ENCODE data around the gene CTDSPL. TPM values are rescaled to one million over a fixed set of nuclear protein-coding genes. Genes with fewer than 3 reads are reported as not detected.

Gene CTDSPL
- total and polyA plus RNA-seq, 4 donors: 8.4 to 17.2 (median 14.2) TPM

DNA sequence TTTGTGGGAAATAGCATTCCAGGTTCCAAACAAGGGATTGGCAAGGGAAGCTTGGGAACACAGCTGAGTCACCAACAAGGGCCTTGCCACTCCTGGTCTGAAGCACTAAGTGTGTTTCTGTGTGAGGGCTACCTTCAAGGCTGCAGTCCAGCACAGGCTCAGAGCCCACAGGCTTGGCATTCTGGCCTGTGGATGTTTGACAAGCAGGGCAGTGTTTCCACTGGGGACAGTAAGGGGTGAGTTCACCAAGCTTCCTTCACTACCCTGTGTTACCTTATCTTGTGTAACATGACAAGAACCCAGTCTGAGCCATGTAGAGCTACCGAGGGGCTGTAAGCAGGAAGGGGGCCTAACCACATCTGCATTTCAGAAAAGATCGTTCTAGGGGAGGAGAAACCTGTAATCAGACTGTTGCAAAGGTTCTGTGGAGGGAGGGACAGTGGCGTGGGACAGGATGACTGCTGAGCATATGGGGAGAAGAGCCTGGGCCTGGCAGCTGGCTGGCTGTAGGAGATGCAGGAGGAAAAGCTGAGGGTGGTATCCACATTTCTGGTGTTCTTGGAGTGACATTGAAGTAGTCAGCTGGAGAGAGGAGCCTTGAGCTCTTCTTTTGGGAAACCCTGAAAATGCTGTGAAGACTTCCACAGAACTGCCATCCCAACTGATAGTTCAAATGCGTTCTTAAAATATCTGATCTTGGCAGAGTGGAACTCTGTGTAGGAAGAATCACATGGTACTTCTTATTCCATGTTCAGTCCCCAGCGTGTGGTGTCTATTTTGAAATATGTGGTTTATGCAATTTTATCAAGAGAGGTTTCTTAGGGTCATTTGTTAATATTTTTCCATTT is 61.3 kb downstream of the CTDSPL start:
- Histone ChIP-seq H3K36me3 (ENCODE audit: control insufficient read depth in 4 of 4, insufficient read depth in 3 of 4, low read depth in 1 of 4, low read length in 3 of 4) (no peaks in the 10 kb centered on the region), H3K4me3 (ENCODE audit: low read depth in 1 of 3, low read length in 3 of 3) (no peak overlapping the region), H3K9me3 (ENCODE audit: control insufficient read depth in 4 of 4, low read length in 3 of 4) (no peaks in the 10 kb centered on the region), H3K4me1 (ENCODE audit: control insufficient read depth in 4 of 4, insufficient read depth in 4 of 4, low read length in 3 of 4) (peaks cover 4 to 43% (median 35%) of the 10 kb centered on the region in 4 donors), H3K27me3 (ENCODE audit: control insufficient read depth in 4 of 4, insufficient read depth in 4 of 4, low read length in 3 of 4) (no peaks in the 10 kb centered on the region), H3K27ac (ENCODE audit: low read depth in 1 of 2, low read length in 2 of 2) (peak overlapping the region; percentile 1 to 35), H3K9ac (ENCODE audit: low read depth in 1 of 2, low read length in 2 of 2) (no peak overlapping the region)
- WGBS: 43% methylated on average over 5 of the region's 5 CpGs
- no peak for TF ChIP-seq JUND (IDR thresholded peaks at IDR 0.05)
- peak in 1 of 2 donors; percentile 5 for TF ChIP-seq HNF4A (conservative IDR thresholded peaks at IDR 0.05)
- TF ChIP-seq REST (IDR thresholded peaks at IDR 0.05): peak; percentile 47
- no peak for TF ChIP-seq TAF1 (conservative IDR thresholded peaks at IDR 0.05)
- TF ChIP-seq ZBTB33 (IDR thresholded peaks at IDR 0.05): no peak
- no peak for TF ChIP-seq GABPA (IDR thresholded peaks at IDR 0.05 in 1 of 2, conservative IDR thresholded peaks at IDR 0.05 in 1 of 2)
- TF ChIP-seq RAD21 (IDR thresholded peaks at IDR 0.05): peak in 1 of 2 donors; percentile 44
- TF ChIP-seq HNF4G (IDR thresholded peaks at IDR 0.05): no peak
- TF ChIP-seq FOXA2 (IDR thresholded peaks at IDR 0.05): no peak
- no peak for DNase-seq (ENCODE audit: low spot score)

- WGBS: 79% methylated on average over 3 of the region's 3 CpGs
- Histone ChIP-seq H3K9me3 (ENCODE audit: control insufficient read depth in 4 of 4, low read length in 3 of 4) (no peaks in the 10 kb centered on the region), H3K27me3 (ENCODE audit: control insufficient read depth in 4 of 4, insufficient read depth in 4 of 4, low read length in 3 of 4) (no peaks in the 10 kb centered on the region), H3K4me3 (ENCODE audit: low read depth in 1 of 3, low read length in 3 of 3) (no peak overlapping the region), H3K4me1 (ENCODE audit: control insufficient read depth in 4 of 4, insufficient read depth in 4 of 4, low read length in 3 of 4) (peaks cover 4 to 37% (median 32%) of the 10 kb centered on the region in 4 donors), H3K9ac (ENCODE audit: low read depth in 1 of 2, low read length in 2 of 2) (no peak overlapping the region), H3K36me3 (ENCODE audit: control insufficient read depth in 4 of 4, insufficient read depth in 3 of 4, low read depth in 1 of 4, low read length in 3 of 4) (no peaks in the 10 kb centered on the region), H3K27ac (ENCODE audit: low read depth in 1 of 2, low read length in 2 of 2) (no peak overlapping the region)
- DNase-seq (ENCODE audit: low spot score): no peak
- TF ChIP-seq HNF4G (IDR thresholded peaks at IDR 0.05): no peak
- TF ChIP-seq ATF3 (IDR thresholded peaks at IDR 0.05): no peak
- no peak for TF ChIP-seq YY1 (IDR thresholded peaks at IDR 0.05)
- no peak for TF ChIP-seq RAD21 (IDR thresholded peaks at IDR 0.05)
- no peak for TF ChIP-seq CTCF (IDR thresholded peaks at IDR 0.05; ENCODE audit: low read depth, low read length, missing input control)
- no peak for TF ChIP-seq ZBTB33 (IDR thresholded peaks at IDR 0.05)
- no peak for TF ChIP-seq HNF4A (conservative IDR thresholded peaks at IDR 0.05)
- TF ChIP-seq FOXA2 (IDR thresholded peaks at IDR 0.05): no peak
- no peak for TF ChIP-seq GABPA (IDR thresholded peaks at IDR 0.05 in 1 of 2, conservative IDR thresholded peaks at IDR 0.05 in 1 of 2)
Measured at GRCh38 chr3:37923569-37924040, 61.9 kb downstream of the CTDSPL start.
